ENCODE data around the gene ZNF138. TPM values are rescaled to one million over a fixed set of nuclear protein-coding genes. Genes with fewer than 3 reads are reported as not detected.

The ZNF138 gene
- total RNA-seq, 4 donors from 2014 or later, result 4.8 to 28.1 (median 7.3) TPM

DNA sequence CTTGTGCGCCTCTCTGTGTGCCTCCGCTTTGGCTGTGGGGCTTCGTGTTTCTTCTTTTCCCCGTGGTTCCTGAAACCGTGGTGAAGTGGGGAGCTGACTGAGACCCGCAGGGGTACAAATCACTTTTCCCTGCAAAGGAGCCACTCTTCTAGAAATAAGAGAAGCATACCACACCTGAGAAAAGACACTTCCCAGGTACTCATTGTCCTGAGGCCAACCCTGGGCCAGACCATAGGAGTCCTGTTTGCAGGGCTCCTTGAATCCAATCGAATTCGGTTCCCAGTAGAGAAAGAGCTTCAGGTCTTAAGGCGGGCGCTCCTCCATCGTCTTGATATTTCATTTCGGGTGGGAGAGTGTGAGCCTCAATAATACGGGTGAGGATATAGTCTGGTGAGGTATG, 76.4 kb downstream of the ZNF138 start:
- H3K36me3 ChIP-seq, result no peaks in the 10 kb centered on the region
- peak in 1 of 3 donors; percentile 10 for DNase-seq
- H3K4me1 ChIP-seq, result no peaks in the 10 kb centered on the region

DNA sequence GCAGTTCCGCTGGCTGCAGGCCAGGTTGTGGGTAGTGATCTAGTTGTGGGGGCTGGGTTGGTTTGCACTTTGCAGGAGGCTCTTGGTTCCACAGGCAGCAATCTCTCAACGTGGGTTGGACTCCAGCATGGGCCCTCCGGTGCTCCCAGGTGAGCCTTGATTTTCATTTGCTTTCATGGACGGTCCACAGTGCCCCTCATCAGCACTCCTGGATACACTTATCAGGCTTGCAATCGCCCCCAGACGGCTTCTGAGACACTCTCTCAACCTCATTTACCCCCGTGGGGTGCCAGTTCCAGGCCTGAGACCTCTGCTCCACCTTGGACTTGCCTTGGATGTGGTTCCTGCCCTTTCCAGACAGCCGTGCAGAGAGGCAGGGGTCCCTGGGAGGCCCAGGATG, 77.5 kb downstream of the ZNF138 start:
- no peaks in the 10 kb centered on the region for H3K27me3 ChIP-seq
- H3K4me3 ChIP-seq, result no peak overlapping the region
- H3K4me1 ChIP-seq, result no peaks in the 10 kb centered on the region
- no peak overlapping the region for H3K27ac ChIP-seq
- H3K9me3 ChIP-seq, result no peaks in the 10 kb centered on the region
- H3K36me3 ChIP-seq, result no peaks in the 10 kb centered on the region
- DNase-seq, result peak in 1 of 3 donors; percentile 17
- no peak for TF ChIP-seq POLR2A (IDR thresholded peaks at IDR 0.05)
- TF ChIP-seq, protein P1, sequence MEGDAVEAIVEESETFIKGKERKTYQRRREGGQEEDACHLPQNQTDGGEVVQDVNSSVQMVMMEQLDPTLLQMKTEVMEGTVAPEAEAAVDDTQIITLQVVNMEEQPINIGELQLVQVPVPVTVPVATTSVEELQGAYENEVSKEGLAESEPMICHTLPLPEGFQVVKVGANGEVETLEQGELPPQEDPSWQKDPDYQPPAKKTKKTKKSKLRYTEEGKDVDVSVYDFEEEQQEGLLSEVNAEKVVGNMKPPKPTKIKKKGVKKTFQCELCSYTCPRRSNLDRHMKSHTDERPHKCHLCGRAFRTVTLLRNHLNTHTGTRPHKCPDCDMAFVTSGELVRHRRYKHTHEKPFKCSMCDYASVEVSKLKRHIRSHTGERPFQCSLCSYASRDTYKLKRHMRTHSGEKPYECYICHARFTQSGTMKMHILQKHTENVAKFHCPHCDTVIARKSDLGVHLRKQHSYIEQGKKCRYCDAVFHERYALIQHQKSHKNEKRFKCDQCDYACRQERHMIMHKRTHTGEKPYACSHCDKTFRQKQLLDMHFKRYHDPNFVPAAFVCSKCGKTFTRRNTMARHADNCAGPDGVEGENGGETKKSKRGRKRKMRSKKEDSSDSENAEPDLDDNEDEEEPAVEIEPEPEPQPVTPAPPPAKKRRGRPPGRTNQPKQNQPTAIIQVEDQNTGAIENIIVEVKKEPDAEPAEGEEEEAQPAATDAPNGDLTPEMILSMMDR (IDR thresholded peaks at IDR 0.05), result no peak

More for the DNA sequence above, 76.4 kb downstream of the ZNF138 start:
- Histone ChIP-seq H3K27ac (no peak overlapping the region), H3K27me3 (no peaks in the 10 kb centered on the region), H3K4me3 (no peak overlapping the region), H3K9me3 (no peaks in the 10 kb centered on the region)
- TF ChIP-seq, protein P1 (IDR thresholded peaks at IDR 0.05), result no peak
- no peak for TF ChIP-seq POLR2A (IDR thresholded peaks at IDR 0.05)

DNA sequence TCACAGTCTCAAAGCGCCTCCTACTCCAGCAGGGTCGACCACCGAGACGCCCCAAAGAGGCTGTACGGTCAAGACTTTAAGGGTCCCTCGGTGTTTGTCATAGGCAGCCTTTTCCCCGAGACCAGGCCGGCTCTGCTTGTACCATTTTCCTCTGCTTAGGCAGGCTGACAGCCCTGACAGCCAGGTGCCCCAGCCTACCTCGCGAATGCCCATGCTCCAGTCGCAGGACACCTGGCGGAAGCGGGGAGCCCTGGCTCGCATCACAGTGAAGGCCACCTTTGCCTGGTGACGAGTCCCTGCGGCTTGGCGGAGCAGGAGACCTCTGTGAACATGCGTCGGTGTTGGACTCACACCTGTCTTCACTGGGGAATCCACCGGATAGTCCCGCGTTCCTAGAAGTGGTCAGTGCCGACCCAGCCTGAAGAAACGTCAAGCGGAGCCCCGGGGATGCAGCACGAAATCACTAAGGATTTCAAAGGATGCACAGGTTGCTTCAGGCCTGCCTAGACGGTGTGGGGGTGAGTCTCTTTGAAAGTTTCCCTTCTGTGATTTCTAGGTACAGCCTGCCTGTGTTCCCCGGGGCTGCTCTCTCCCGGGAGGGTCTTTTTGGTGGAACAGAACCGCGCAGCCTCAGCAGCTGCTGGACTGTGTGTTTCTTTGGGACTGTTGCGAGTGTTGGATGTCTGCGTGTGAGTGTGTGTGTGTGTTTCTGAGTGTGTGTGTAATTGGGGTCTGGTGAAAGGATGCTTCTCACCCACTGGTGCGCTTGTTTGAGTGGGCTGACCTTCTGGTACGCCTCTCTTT, 78.3 kb downstream of the ZNF138 start:
- peak in 1 of 3 donors; percentile 25 for DNase-seq
- no peaks in the 10 kb centered on the region for H3K27me3 ChIP-seq
- H3K27ac ChIP-seq, result no peak overlapping the region
- H3K4me3 ChIP-seq, result no peak overlapping the region
- H3K9me3 ChIP-seq, result no peaks in the 10 kb centered on the region
- H3K4me1 ChIP-seq, result no peaks in the 10 kb centered on the region
- no peak for TF ChIP-seq POLR2A (IDR thresholded peaks at IDR 0.05)
- H3K36me3 ChIP-seq, result no peaks in the 10 kb centered on the region

DNA sequence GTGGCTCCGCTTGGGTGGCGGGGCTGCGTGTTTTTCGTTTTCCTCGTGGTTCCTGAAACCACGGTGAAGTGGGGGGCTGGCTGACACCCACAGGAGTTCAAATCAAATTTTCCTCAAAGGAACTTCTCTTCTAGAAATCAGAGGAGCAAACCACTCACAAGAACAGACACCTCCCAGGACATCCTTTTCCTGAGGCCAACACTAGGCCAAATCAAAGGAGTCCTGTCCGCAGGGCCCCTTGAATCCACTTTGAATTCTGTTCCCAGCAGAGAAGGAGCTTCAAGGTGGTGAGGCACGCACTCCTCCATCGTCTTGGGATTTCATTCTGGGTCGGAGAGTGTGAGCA, 78.9 kb downstream of the ZNF138 start:
- DNase-seq, result peak in 1 of 3 donors; percentile 1
- Histone ChIP-seq H3K36me3 (no peaks in the 10 kb centered on the region), H3K9me3 (no peaks in the 10 kb centered on the region), H3K27ac (no peak overlapping the region), H3K4me1 (no peaks in the 10 kb centered on the region), H3K4me3 (no peak overlapping the region), H3K27me3 (no peaks in the 10 kb centered on the region)
- TF ChIP-seq POLR2A (IDR thresholded peaks at IDR 0.05), result no peak
- TF ChIP-seq, protein P1 (IDR thresholded peaks at IDR 0.05), result no peak

DNA sequence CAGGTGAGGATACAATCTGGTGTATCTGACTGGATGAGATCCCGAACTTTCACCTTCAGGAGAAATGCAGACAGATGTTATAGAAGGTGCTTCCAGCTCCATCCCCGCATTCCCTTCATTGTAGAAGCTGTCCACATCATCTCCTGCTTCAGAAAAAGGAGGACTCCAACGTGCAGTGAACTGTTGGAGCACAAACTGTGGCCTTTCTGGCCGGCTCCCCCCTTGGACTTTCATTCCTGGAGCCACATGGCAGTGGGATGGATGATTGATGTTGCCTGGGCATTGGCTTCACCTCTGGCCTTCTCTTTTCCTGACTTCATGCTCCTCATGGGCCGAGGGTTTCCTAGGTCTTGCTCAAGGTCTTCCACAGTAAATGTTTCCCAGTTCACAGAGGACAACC, 79.3 kb downstream of the ZNF138 start:
- Histone ChIP-seq H3K4me1 (no peaks in the 10 kb centered on the region), H3K4me3 (no peak overlapping the region)

DNA sequence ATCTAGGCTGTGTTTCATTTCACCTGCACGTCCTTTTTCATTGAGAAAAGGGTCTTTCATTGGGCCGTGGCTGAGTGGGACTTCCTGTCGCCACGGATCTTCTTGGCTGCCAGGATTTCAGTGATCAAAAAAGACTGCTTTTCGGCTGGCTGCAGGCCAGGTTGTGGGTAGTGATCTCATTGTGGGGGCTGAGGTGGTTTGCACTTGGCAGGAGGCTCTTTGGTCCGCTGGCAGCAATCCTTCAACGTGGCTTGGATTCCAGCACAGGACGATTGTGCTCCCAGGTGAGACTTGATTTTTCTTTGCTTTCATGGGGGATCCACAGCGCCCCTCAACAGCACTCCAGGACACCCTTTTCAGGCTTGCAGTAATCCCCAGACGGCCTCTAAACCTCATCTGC, 79.9 kb downstream of the ZNF138 start:
- Histone ChIP-seq H3K27me3 (no peaks in the 10 kb centered on the region), H3K4me1 (no peaks in the 10 kb centered on the region), H3K27ac (no peak overlapping the region), H3K36me3 (no peaks in the 10 kb centered on the region), H3K4me3 (no peak overlapping the region), H3K9me3 (no peaks in the 10 kb centered on the region)
- DNase-seq, result peak in 1 of 3 donors; percentile 25
- TF ChIP-seq POLR2A (IDR thresholded peaks at IDR 0.05), result no peak
- TF ChIP-seq, protein P1 (IDR thresholded peaks at IDR 0.05), result no peak

More for the DNA sequence above, 79.3 kb downstream of the ZNF138 start:
- Histone ChIP-seq H3K27ac (no peak overlapping the region), H3K36me3 (no peaks in the 10 kb centered on the region), H3K27me3 (no peaks in the 10 kb centered on the region), H3K9me3 (no peaks in the 10 kb centered on the region)
- TF ChIP-seq POLR2A (IDR thresholded peaks at IDR 0.05), result no peak
- TF ChIP-seq, protein P1 (IDR thresholded peaks at IDR 0.05), result no peak
- DNase-seq, result peak in 1 of 3 donors; percentile 32

Measured in Peyer's patch (tissue), 4 donors.